GM12801 (cell line): ENCODE data around the gene ADAMTS16.

ENCODE experiments used
- TF ChIP-seq, protein P1 (sequence below): IDR thresholded peaks from one replicate; pipeline ENCODE4 v1.5.1; 2011; ENCODE audit warnings: control low read depth; ENCODE audit not compliant: insufficient read length; ENCODE audit errors: extremely low read depth

The ADAMTS16 gene

DNA sequence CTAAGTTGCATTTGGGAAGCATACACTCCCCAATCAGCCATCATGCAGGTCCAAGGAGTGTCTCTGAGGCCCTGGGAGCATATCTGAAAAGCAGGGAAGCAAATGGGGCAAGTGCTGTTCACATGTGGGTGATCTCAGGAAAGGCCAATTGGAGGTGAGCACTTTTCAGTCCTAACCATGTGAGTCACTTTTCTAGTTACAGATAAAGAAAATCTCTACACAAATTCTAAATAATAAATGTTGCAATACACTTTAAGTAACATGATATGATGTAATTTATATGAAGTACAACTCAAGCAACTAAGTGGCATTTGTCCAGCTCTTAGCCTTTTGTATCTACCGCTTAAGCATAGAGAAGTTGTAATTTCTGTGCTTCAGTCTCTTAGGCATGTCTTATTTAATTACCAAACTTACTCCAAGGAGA lies 18.4 kb downstream of the ADAMTS16 start:
- TF ChIP-seq, protein P1, sequence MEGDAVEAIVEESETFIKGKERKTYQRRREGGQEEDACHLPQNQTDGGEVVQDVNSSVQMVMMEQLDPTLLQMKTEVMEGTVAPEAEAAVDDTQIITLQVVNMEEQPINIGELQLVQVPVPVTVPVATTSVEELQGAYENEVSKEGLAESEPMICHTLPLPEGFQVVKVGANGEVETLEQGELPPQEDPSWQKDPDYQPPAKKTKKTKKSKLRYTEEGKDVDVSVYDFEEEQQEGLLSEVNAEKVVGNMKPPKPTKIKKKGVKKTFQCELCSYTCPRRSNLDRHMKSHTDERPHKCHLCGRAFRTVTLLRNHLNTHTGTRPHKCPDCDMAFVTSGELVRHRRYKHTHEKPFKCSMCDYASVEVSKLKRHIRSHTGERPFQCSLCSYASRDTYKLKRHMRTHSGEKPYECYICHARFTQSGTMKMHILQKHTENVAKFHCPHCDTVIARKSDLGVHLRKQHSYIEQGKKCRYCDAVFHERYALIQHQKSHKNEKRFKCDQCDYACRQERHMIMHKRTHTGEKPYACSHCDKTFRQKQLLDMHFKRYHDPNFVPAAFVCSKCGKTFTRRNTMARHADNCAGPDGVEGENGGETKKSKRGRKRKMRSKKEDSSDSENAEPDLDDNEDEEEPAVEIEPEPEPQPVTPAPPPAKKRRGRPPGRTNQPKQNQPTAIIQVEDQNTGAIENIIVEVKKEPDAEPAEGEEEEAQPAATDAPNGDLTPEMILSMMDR: no peak

DNA sequence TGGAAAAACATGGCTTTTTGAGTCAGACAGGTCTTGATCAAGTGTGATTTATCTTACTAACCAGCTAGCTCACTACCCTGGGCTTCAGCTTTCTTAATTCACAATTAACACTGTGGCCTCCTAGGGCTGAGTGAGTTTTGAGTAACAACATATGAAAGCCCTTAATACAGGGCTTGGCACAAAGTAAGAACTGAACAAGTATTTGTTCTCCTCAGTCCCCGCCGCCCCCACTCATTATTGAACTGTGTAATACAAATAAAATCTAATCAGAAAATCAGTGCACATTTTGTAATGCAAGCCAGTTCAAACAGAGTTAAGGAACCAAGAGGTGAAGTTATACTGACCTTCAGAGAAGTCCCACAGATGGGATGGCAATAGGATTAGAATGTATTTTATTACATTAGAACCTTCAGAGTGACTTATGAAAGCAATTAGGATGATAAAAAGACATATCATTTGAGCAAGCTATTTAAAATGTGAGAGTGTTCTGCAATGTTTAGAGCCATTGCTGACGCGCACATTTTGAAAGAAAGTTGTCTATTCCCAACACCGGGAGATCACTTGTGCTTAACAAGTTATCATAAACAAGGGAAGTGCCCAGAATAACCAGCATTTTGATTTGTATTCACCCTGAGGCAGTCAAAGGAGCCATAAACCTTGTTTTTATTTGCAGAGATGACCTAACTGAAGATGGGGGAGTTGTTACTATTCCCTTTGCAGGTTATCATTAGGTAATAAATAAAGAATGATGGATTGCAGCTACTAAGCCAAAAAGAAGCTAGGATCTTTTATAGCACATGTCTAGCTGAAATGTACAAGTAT lies 19.4 kb downstream of the ADAMTS16 start:
- TF ChIP-seq, protein P1: no peak

DNA sequence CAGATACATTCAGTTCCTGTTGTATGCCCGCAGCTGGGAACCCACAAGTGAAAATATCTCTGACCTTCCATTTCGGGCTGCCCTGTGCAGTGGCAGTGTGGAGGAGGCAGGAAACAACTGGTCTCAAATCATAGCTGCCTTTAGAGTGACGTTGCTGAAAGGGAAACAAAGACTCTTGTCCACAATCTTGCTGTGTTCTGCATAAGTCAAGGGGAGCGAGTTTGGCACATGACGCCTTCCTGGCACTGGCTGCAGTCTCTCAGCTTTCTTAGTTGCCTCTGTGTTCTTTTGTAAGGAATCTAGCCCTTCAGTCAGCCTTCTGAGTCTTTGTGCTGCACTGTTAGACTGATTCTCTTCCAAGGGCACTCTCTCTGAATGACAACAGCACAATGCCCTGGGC lies 24.0 kb downstream of the ADAMTS16 start:
- TF ChIP-seq, protein P1: no peak

DNA sequence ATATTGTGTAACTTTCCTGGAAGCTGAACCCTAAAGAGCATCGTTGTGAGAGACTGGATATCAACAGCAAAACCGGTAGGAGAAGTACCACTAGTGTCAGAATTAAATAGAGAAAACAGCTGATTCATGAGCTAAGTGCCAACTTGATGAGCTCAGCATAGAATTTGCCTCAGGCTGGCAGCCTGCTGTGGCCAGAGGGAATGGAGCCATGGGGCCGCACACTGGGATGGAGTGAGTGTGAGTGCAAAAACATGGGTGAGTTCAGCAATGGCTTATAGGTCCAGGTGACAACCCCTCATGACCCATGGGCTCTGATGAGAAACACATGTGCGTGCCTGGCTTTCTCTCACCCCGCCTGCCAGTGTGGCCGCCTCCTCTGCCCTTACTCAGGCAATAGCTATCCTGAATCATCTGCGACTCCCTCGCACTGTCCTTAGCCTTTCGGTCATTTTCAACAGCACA lies 25.4 kb downstream of the ADAMTS16 start:
- TF ChIP-seq, protein P1: no peak

DNA sequence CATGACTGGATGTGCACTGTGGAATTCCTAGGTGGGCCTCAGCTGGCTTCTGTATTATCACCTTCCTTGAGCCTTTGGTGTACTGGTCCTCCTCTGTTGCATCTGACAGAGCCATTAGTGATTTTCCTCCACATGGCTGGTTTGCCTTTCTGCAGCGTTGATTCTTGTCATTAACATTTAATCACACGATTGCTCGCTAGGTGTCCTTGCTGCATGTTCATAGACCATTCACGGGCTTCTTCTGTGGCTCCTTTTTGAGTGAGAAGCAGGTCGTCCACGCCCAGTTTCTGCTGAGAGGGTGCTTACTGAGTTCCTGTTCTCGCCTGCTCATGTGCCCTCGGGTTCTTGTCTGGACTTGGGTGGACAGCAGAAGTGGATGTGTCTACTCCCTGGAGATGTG lies 29.3 kb downstream of the ADAMTS16 start:
- TF ChIP-seq, protein P1: no peak

DNA sequence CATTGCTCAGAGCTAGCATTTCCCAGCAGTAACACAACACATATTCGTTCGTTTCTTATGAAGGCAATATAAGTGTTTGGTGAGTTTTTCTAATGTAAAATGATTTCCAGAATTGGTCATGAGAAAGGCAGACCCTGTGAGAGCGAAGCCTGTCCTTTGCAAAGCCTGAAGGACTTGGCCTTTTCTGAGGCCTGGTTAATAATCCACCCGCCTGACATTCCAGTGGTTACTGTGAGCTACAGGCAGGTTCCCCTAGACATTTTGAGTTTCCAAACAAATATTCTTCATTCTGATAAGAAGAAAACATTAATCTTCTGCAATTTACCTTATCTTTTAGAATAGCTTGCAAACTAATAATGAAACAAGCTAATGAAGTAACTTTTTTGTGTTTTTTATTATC lies 38.0 kb downstream of the ADAMTS16 start:
- TF ChIP-seq, protein P1: no peak

DNA sequence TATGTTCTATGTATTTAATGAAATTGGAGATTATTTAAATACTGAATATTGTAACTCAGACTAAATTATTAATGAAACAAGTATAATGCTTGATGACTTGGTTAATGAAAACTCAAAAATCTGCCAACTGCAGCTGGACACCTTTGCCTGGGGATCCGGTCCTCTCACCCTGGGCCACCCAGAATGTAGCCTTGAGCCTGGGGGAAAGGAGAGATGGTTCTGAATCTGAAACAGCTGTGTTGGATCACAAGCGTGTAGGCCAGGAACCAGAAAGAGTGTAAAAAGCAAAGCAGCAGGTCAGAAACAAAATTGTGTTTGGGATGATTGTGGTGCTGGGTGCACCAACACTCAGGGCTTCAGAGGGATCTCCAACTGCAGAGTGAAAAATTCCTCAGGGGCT lies 38.5 kb downstream of the ADAMTS16 start:
- TF ChIP-seq, protein P1: no peak
